ENCODE data around the gene ZC3H14. TPM values are rescaled to one million over a fixed set of nuclear protein-coding genes. Genes with fewer than 3 reads are reported as not detected.

ZC3H14 gene
- total RNA-seq, 1 experiment from 2014 or later = 44.9 TPM

GRCh38 chr14:88588081-88588480 is 25.2 kb downstream of the ZC3H14 start:
- Histone ChIP-seq H3K4me3 (no peak overlapping the region), H3K27me3 (no peaks in the 10 kb centered on the region), H3K9me3 (no peaks in the 10 kb centered on the region), H3K36me3 (peaks cover 21% of the 10 kb centered on the region)
- no peak for DNase-seq

- Histone ChIP-seq H3K4me3 (no peak overlapping the region), H3K9me3 (no peaks in the 10 kb centered on the region), H3K27me3 (no peaks in the 10 kb centered on the region), H3K36me3 (peaks cover 22% of the 10 kb centered on the region)
- no peak for DNase-seq
These were observed 27.3 kb downstream of the ZC3H14 start for GRCh38 chr14:88590173-88590572.

GRCh38 chr14:88592031-88592430 is 29.2 kb downstream of the ZC3H14 start:
- H3K36me3 ChIP-seq = peaks cover 21% of the 10 kb centered on the region
- no peak for DNase-seq

GRCh38 chr14:88597038-88597437 is 34.2 kb downstream of the ZC3H14 start:
- H3K27me3 ChIP-seq = no peaks in the 10 kb centered on the region
- H3K9me3 ChIP-seq = no peaks in the 10 kb centered on the region
- peaks cover 18% of the 10 kb centered on the region for H3K36me3 ChIP-seq
- no peak overlapping the region for H3K4me3 ChIP-seq
- DNase-seq = no peak

More at GRCh38 chr14:88592031-88592430, 29.2 kb downstream of the ZC3H14 start:
- Histone ChIP-seq H3K9me3 (no peaks in the 10 kb centered on the region), H3K4me3 (no peak overlapping the region), H3K27me3 (no peaks in the 10 kb centered on the region)

- H3K27me3 ChIP-seq = no peaks in the 10 kb centered on the region
- H3K36me3 ChIP-seq = peaks cover 18% of the 10 kb centered on the region
- H3K4me3 ChIP-seq = no peak overlapping the region
- no peak for DNase-seq
- no peaks in the 10 kb centered on the region for H3K9me3 ChIP-seq
These were observed 34.8 kb downstream of the ZC3H14 start for GRCh38 chr14:88597601-88598000.

GRCh38 chr14:88598097-88598675 is 35.3 kb downstream of the ZC3H14 start:
- Histone ChIP-seq H3K9me3 (no peaks in the 10 kb centered on the region), H3K4me3 (no peak overlapping the region), H3K36me3 (peaks cover 18% of the 10 kb centered on the region), H3K27me3 (no peaks in the 10 kb centered on the region)
- no peak for DNase-seq

- H3K27me3 ChIP-seq = no peaks in the 10 kb centered on the region
- no peaks in the 10 kb centered on the region for H3K9me3 ChIP-seq
- H3K4me3 ChIP-seq = no peak overlapping the region
- no peak for DNase-seq
- H3K36me3 ChIP-seq = peaks cover 16% of the 10 kb centered on the region
These were observed 36.5 kb downstream of the ZC3H14 start for GRCh38 chr14:88599326-88599725.

- no peak for DNase-seq
- peaks cover 11% of the 10 kb centered on the region for H3K36me3 ChIP-seq
- H3K9me3 ChIP-seq = no peaks in the 10 kb centered on the region
- no peak overlapping the region for H3K4me3 ChIP-seq
- H3K27me3 ChIP-seq = no peaks in the 10 kb centered on the region
These were observed 37.1 kb downstream of the ZC3H14 start for GRCh38 chr14:88599761-88600439.

- H3K4me3 ChIP-seq = no peak overlapping the region
- H3K36me3 ChIP-seq = peaks cover 6% of the 10 kb centered on the region
- H3K27me3 ChIP-seq = no peaks in the 10 kb centered on the region
- no peak for DNase-seq
- H3K9me3 ChIP-seq = no peaks in the 10 kb centered on the region
These were observed 41.4 kb downstream of the ZC3H14 start for GRCh38 chr14:88604212-88604611.

- no peaks in the 10 kb centered on the region for H3K27me3 ChIP-seq
- peaks cover 12% of the 10 kb centered on the region for H3K36me3 ChIP-seq
- H3K4me3 ChIP-seq = no peak overlapping the region
- no peak for DNase-seq
- H3K9me3 ChIP-seq = no peaks in the 10 kb centered on the region
These were observed 42.8 kb downstream of the ZC3H14 start for GRCh38 chr14:88605594-88605993.

GRCh38 chr14:88607829-88608228 is 45.0 kb downstream of the ZC3H14 start:
- Histone ChIP-seq H3K27me3 (no peaks in the 10 kb centered on the region), H3K9me3 (no peaks in the 10 kb centered on the region), H3K4me3 (no peak overlapping the region), H3K36me3 (peaks cover 19% of the 10 kb centered on the region)
- DNase-seq = no peak

- H3K27me3 ChIP-seq = no peaks in the 10 kb centered on the region
- H3K9me3 ChIP-seq = no peaks in the 10 kb centered on the region
- no peak for DNase-seq
- H3K4me3 ChIP-seq = no peak overlapping the region
- peaks cover 30% of the 10 kb centered on the region for H3K36me3 ChIP-seq
These were observed 49.0 kb downstream of the ZC3H14 start for GRCh38 chr14:88611878-88612277.

- Histone ChIP-seq H3K36me3 (peaks cover 30% of the 10 kb centered on the region), H3K4me3 (no peak overlapping the region), H3K27me3 (no peaks in the 10 kb centered on the region), H3K9me3 (no peaks in the 10 kb centered on the region)
- no peak for DNase-seq
These were observed 50.1 kb downstream of the ZC3H14 start for GRCh38 chr14:88612981-88613380.

GRCh38 chr14:88613552-88614010 is 50.7 kb downstream of the ZC3H14 start:
- Histone ChIP-seq H3K36me3 (peaks cover 30% of the 10 kb centered on the region), H3K4me3 (no peak overlapping the region), H3K9me3 (no peaks in the 10 kb centered on the region), H3K27me3 (no peaks in the 10 kb centered on the region)
- peak; percentile 18 for DNase-seq

GRCh38 chr14:88614218-88614907 is 51.5 kb downstream of the ZC3H14 start:
- H3K27me3 ChIP-seq = no peaks in the 10 kb centered on the region
- peaks cover 27% of the 10 kb centered on the region for H3K36me3 ChIP-seq
- no peak for DNase-seq
- no peak overlapping the region for H3K4me3 ChIP-seq
- H3K9me3 ChIP-seq = no peaks in the 10 kb centered on the region

- H3K4me3 ChIP-seq = no peak overlapping the region
- no peak for DNase-seq
- peaks cover 17% of the 10 kb centered on the region for H3K36me3 ChIP-seq
- H3K27me3 ChIP-seq = no peaks in the 10 kb centered on the region
- no peaks in the 10 kb centered on the region for H3K9me3 ChIP-seq
These were observed 53.9 kb downstream of the ZC3H14 start for GRCh38 chr14:88616697-88617096.

- no peak for DNase-seq
- Histone ChIP-seq H3K36me3 (peaks cover 13% of the 10 kb centered on the region), H3K4me3 (no peak overlapping the region), H3K9me3 (no peaks in the 10 kb centered on the region), H3K27me3 (no peaks in the 10 kb centered on the region)
These were observed 54.6 kb downstream of the ZC3H14 start for GRCh38 chr14:88617479-88617878.

GRCh38 chr14:88618476-88618875 is 55.6 kb downstream of the ZC3H14 start:
- Histone ChIP-seq H3K4me3 (no peak overlapping the region), H3K36me3 (peaks cover 13% of the 10 kb centered on the region), H3K27me3 (no peaks in the 10 kb centered on the region), H3K9me3 (no peaks in the 10 kb centered on the region)
- DNase-seq = no peak

All from MG63 (cell line).